ENCODE data around the gene HOXA10.

The HOXA10 gene

GRCh38 chr7:27179030-27179429 lies 4.9 kb upstream of the HOXA10 start:
- DNase-seq = no peak

DNA sequence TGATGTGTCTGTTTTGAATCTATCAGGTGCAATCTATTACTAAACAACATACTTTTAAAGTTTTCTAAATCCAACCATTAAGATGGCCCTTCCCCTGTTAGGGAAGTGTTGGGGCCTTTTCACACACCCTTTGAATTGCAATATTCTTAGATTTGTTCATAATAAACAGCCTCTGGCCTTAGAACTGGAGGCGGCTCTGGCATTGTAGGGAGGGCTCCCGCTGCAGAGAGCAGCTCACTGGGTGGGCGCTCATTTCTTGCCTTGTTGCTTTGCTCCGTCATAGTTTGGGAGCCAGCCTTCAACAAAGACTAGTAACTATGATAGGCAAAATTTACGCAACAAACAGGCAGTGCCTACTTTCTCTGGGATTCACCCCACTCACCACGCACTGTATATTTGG lies 4.2 kb upstream of the HOXA10 start:
- no peak for DNase-seq

DNA sequence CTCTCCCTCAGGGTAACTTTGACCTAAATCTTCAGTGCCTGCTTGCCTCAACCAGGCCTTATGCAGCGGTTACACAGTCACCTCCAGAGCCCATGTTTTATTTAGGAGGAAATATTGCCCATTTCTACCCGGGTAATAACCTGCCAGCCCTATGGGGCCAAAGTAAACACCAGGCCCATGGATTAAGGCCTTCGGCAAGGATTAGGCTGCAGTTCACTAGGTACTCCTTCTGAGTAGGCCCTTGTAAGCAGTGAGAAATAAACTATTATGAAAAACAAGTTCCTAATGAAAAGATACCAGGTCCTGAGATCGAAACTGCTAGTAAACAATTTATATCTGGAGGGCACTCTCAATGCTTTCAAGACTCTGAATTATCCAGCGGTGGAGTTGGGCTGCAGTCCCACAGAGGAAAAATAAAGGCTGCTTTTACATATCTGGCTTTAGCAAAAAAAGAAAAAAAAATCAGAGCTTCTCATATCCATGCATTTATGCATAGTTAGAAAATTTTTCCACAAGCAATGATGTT lies 3.7 kb upstream of the HOXA10 start:
- DNase-seq = no peak

- DNase-seq = no peak
These were observed 3.1 kb upstream of the HOXA10 start for GRCh38 chr7:27176962-27177794.

- DNase-seq = no peak
These were observed 2.4 kb upstream of the HOXA10 start for GRCh38 chr7:27176524-27176845.

DNA sequence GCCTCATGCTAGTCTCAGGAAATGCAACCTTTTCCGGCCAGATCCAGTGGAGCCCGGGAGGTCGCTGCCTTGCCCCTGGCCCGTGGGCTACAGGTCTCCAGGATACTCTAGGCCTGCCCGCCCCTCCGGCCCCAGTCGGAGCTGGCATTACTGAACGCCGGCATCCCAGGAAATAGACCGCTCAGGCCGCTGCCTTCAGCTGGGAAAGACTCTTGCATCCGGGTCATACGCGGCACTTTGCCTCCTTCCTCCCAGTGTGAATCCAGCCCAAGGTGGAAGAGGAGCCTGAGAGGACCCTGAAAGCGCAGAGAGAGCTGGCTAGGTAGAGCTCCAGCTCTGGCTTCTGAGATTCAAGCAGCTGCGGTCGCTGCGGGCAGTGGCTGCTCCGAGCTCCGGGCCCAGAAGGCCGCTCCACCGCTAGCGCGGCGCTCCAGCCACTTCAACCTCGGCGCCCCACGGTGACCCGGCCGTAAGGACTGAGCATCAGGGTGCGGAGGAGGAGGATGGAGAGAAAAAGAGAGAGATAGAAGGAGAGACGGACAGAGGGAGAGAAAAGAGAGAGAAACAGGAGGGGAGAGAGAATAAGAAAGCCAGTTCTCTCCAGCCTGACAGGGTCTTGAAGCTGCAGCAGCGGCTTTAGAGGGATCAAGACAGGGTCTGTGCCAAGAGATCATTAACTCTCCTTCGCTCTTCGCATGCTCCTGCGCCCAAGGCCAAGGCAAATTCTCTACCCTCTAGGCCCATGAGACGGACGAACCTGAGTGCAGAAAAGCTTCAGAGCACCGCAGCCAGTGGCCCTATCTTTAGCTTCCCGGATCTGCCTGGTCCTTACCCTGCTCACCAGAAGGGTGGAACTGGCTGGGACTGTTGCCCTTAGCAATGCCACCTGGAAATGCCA lies 1.8 kb upstream of the HOXA10 start:
- DNase-seq = no peak

DNA sequence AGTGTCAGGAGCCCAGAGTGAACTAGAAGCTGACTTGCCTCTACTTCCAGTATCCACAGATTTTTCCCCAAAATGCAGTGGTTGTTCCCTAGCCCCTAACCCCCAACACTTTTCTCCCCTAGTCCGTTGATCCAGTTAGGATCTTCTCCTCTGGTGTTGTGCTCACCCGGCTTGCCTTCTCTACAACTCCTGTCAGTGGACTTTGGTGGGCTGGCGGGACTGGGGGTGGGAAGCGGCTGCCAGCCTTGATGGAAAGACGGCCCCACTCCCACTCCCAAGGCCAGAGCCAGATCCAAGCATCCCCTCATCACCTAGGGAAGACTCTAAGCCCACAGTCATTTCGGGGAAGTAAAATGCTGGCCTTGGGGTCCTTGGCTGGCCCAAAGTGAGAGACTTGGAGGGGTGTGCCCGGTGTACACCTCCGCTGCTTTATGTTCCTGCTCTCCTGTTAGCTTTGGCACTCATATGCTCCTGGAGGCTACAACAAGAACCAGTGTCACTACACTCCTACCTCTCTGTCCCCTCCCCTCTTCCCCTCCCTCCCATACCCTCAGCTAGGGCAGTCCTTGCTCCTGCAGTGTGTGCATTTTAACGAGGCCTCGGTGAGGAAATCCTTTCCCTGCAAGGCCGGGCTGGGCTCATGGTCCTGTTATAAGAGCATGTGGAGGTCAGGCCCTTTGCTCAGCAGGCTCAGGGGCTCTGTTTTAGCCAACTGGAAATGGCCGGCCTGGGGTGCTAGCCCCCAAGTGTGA lies 930 bp upstream of the HOXA10 start:
- no peak for DNase-seq

DNA sequence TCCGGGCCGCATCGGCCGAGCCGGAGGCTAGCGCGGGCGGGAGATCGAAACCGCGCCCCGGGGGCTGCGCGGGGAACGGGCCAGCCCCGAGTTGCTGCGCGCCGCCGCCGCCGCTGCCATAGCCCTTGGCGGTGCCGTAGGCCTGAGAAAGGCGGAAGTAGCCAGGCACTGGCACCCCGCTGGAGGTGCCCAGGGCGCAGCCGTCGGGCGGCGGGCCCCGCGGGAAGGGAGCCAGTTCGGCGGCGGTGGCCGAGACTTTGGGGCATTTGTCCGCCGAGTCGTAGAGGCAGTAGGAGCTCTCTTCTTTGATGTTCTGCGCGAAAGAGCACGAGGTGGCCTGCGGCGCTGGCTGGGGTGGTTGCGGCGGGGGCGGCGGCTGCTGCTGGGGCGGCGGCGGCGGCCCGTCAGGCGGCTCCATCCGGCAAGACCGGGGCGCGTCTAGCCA lies 587 bp downstream of the HOXA10 start:
- peak; percentile 20 for DNase-seq

DNA sequence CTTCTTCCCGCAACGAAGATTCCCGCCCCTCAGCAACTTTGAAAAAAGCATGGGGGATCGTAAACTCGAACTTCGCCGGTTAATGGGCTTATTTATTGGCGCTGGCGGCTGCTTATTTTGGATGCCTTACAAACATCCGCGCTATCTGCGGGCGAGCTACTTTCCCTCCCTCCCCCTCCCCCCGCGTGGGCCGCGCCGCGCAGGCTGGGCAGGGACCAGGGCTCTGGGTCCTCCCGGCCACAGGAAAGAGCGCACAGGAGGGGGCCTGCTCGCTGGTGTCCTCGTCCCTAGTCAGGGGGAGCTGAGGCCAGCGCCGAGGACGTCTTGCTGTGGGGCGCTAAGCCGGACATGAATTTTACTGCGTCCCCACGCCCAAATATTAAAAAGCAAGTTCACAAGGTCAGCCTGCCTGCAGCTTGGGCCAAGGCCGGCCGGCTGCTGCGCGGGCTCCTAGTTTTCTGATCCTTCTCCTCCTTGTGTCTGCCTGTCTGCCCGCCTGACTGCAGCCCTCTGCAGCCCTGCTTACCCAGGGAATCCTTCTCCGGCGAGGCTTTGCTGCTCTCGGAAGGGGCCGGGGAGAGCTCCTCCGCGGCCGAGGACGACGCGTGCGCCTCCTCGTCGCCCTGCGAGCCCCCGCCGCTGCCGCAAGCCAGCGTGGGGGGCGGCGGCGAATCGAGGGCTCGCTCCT lies 1.2 kb downstream of the HOXA10 start:
- no peak for DNase-seq

DNA sequence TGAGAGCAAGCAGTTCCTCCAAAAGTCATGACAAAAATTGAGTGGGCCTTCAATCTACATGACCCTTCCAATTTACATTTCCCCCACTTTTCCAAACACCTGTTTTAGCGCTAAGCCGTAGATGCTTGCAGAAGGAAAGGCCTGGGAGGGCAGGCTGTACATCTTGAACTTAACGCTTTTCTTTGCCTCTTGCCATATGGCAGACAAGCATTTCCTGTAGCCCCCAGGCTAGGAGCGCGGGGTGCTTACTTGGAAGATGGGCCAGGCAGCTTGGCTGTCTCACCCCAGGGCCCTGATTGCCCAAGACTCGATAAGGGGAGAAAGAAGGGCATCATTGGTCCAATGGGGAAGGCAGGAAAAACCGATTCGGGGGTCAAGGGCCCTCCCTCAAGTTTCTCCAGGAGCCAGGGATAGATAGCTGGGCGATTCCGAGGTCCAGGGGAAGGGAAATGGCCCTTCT lies 1.8 kb downstream of the HOXA10 start:
- DNase-seq = no peak

DNA sequence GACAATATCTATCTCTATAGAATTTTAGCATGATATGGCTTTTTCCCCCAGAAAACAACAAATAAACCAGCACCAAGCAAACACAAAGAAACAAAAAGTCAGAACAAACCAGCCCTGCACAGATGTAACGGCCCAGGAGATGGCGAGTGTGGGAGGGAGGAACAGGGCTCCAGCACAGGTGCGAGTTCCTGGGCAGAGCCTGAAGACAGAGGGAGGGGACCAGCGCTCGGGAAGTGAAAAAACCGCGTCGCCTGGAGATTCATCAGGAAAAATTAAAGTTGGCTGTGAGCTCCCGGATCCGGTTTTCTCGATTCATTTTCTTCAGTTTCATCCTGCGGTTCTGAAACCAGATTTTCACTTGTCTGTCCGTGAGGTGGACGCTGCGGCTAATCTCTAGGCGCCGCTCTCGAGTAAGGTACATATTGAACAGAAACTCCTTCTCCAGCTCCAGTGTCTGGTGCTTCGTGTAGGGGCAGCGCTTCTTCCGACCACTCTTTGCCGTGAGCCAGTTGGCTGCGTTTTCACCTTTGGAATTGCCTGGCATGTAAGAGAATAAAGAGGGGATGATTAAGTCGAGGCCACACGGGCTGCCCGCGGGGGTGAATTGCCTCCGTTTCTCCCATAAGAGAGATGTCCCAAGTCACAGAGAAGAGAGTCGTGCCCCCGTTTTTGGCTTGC lies 2.3 kb downstream of the HOXA10 start:
- DNase-seq = peak; percentile 11

DNA sequence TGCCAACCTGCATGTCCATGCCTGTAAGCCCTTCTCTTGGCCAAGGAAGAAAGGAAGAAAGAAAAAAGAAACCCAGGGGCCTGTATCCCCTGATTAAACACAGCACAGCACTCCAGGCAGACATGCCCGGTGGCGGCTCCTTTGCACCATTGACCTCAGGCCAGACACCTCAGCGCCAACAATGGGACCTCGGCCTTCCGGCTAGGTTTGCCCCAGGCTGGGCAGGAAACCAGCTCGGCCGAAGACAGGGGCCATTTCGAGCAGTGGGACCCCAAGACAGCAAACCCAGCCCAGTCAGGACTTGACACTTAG lies 2.8 kb downstream of the HOXA10 start:
- DNase-seq = no peak

- no peak for DNase-seq
These were observed 3.4 kb downstream of the HOXA10 start for GRCh38 chr7:27170426-27171324.

- no peak for DNase-seq
These were observed 4.3 kb downstream of the HOXA10 start for GRCh38 chr7:27169658-27170425.

- DNase-seq = peak; percentile 49
These were observed 5.7 kb downstream of the HOXA10 start for GRCh38 chr7:27168265-27168947.

DNA sequence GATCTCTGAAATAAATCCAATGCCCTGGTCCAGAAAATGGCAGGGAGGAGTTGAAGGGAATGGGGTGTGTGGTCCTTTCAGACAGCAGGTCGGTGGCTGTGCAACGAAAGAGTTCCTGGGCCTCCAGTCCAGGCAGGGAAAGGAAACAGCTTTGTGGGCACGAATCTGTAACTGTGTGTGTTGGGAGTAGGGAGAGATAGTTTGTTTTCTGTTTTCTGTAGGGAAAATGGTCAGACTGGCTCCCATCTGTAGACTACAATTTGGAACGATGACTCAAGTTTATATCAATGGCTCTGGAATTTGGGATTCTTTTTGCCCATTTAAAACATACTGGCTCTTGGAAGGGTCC lies 6.2 kb downstream of the HOXA10 start:
- DNase-seq = no peak

GRCh38 chr7:27166531-27167505 lies 7.3 kb downstream of the HOXA10 start:
- DNase-seq = peak; percentile 66

DNA sequence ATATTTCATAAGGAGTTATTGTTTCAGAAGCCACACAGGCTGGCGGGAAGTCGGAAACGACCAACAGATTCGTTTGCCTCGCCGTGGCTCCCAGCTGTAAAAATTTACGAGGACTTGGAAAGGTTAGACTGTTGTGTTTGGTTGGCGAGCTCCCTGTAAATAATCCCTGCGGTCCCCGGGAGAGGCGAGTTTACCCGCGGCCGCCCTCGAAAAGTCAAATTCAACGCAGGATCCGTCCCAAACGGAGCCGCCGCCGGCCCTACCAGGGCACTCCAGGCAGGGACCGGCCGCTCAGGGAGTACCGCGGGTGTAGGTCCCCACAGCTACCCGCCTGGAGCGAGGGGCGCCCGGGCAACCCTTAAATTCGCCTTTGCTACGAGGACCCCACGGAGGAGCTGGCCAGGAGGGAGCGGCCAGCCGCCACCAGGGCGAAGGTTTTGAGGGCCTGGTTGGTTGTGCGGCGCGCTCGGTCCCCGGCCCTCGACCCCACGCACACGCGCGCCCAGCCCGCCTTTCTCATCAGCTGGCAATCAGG lies 8.1 kb downstream of the HOXA10 start:
- no peak for DNase-seq
